ENCODE results near the gene SIGLEC1. TPM values are rescaled to one million over a fixed set of nuclear protein-coding genes. Genes with fewer than 3 reads are reported as not detected.

SIGLEC1 gene
- total RNA-seq, 1 donor from 2014 or later = 0.04 TPM

DNA sequence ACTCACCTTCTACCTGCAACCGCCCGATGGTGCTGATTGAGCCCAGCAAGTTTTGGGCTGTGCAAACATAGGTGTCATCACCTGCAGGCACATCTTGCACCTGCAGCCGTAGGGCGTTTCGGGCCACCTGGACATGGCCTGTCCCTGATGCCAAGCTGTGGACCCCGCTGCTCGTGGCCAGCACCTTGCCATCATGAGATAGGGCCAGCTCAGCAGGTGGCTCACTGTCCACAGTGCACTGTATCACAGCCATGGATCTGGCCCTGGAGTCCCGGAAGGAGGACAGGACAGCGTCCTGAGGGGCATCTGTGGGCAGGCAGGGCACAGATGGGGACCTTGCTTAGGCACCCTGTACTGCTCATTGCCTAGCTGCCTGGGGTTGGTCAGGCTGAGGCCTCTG, 20.5 kb downstream of the SIGLEC1 start:
- no peak for DNase-seq (ENCODE audit: low spot score in 2 of 2, unreplicated experiment in 2 of 2)

DNA sequence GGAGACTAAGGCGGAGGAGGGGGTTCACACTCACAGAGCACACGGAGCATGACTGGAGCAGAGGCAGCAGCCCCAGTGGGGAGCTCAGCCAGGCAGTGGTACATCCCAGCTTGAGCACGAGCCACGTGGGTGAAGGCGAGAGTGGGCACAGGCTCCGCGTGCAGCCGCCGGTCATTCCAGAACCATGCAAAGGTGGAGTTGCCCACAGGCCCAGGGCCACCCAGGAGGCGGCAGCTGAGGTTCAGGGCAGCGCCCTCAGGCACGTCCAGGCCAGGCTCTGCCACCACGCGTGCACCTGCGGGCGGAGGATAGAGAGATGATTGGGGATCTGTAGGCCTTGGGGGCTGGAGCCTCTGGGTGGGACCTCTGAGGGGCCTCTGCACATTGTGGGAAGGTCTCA, 21.1 kb downstream of the SIGLEC1 start:
- Mint-ChIP-seq H3K36me3 (no peaks in the 10 kb centered on the region), H3K9me3 (no peaks in the 10 kb centered on the region), H3K27ac (no peak overlapping the region), H3K4me3 (no peak overlapping the region), H3K27me3 (ENCODE audit: low read depth) (peaks cover 8% of the 10 kb centered on the region), H3K4me1 (peaks cover 13% of the 10 kb centered on the region)
- TF ChIP-seq, protein P1, sequence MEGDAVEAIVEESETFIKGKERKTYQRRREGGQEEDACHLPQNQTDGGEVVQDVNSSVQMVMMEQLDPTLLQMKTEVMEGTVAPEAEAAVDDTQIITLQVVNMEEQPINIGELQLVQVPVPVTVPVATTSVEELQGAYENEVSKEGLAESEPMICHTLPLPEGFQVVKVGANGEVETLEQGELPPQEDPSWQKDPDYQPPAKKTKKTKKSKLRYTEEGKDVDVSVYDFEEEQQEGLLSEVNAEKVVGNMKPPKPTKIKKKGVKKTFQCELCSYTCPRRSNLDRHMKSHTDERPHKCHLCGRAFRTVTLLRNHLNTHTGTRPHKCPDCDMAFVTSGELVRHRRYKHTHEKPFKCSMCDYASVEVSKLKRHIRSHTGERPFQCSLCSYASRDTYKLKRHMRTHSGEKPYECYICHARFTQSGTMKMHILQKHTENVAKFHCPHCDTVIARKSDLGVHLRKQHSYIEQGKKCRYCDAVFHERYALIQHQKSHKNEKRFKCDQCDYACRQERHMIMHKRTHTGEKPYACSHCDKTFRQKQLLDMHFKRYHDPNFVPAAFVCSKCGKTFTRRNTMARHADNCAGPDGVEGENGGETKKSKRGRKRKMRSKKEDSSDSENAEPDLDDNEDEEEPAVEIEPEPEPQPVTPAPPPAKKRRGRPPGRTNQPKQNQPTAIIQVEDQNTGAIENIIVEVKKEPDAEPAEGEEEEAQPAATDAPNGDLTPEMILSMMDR (IDR thresholded peaks at IDR 0.05; ENCODE audit: unreplicated experiment) = no peak
- no peak for DNase-seq (ENCODE audit: low spot score in 2 of 2, unreplicated experiment in 2 of 2)

More for the DNA sequence above, 20.5 kb downstream of the SIGLEC1 start:
- no peak overlapping the region for H3K4me3 Mint-ChIP-seq
- H3K27ac Mint-ChIP-seq = no peak overlapping the region
- no peaks in the 10 kb centered on the region for H3K36me3 Mint-ChIP-seq
- no peaks in the 10 kb centered on the region for H3K9me3 Mint-ChIP-seq
- TF ChIP-seq, protein P1 (IDR thresholded peaks at IDR 0.05; ENCODE audit: unreplicated experiment) = no peak
- H3K4me1 Mint-ChIP-seq = peaks cover 8% of the 10 kb centered on the region
- H3K27me3 Mint-ChIP-seq (ENCODE audit: low read depth) = peaks cover 4% of the 10 kb centered on the region

DNA sequence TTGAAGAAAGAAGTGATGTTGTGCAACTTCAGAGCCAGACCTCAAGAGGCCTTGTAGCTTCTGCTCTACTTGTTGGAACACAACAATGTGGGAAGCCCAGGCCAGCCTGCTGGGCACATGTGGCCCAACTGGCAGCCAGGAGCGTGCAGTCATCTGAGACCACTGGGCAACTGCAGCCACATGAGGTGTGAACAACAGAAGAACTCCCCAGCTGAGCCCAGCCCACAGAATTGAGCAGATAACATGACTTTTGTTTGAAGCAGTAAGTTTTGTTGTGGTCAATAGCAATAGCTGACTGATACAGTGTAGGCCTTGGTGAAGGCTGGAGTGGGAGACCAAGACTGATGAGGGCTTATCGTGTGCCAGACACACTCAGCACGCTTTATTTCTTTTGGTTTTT, 22.0 kb downstream of the SIGLEC1 start:
- Mint-ChIP-seq H3K36me3 (no peaks in the 10 kb centered on the region), H3K4me1 (peaks cover 13% of the 10 kb centered on the region), H3K27me3 (ENCODE audit: low read depth) (peaks cover 12% of the 10 kb centered on the region), H3K27ac (no peak overlapping the region), H3K4me3 (no peak overlapping the region), H3K9me3 (no peaks in the 10 kb centered on the region)
- no peak for DNase-seq (ENCODE audit: low spot score in 2 of 2, unreplicated experiment in 2 of 2)
- TF ChIP-seq, protein P1 (IDR thresholded peaks at IDR 0.05; ENCODE audit: unreplicated experiment) = no peak

DNA sequence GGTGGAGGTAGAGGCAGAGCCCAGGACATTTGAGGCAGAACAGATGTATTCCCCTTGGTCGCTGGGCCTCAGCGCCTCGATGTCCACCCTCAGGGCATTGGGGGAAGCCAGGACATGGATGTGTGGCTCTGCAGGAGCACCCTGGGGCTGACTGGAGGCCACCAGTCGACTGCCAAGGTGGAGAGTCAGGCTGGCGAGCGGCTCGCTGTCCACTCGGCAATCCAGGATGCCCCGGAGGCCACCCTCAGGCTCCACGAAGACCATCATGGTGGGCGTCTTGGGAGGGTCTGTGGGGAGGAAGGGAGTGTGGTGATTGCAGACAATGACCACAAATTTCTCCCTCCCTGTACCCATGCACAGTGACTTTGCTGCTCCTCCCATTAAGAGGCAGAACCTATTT, 22.4 kb downstream of the SIGLEC1 start:
- Mint-ChIP-seq H3K9me3 (no peaks in the 10 kb centered on the region), H3K27me3 (ENCODE audit: low read depth) (peaks cover 14% of the 10 kb centered on the region), H3K4me3 (no peak overlapping the region), H3K36me3 (no peaks in the 10 kb centered on the region), H3K4me1 (peaks cover 13% of the 10 kb centered on the region), H3K27ac (no peak overlapping the region)
- TF ChIP-seq, protein P1 (IDR thresholded peaks at IDR 0.05; ENCODE audit: unreplicated experiment) = no peak
- DNase-seq (ENCODE audit: low spot score in 2 of 2, unreplicated experiment in 2 of 2) = no peak

DNA sequence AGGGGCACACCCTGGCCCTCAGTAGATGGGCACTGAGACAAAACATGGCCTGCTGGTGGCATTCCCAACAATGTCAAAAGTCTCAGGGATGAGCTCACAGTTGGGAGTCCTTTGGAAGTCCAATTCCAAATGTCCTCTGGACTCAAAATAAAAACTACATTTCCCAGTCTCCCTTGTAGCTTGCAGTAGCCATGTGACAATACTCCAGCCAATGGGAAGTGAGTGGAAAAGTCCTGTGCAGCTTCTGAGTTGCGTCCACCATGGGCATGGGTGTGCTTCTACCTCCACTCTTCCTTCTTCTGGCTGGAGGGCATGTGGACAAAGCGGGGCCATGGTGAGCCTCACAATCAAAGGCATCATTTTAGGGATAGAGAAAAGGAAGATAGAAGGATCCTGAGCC, 24.7 kb downstream of the SIGLEC1 start:
- Mint-ChIP-seq H3K9me3 (no peaks in the 10 kb centered on the region), H3K27ac (no peak overlapping the region), H3K4me3 (no peak overlapping the region), H3K36me3 (no peaks in the 10 kb centered on the region), H3K27me3 (ENCODE audit: low read depth) (peaks cover 30% of the 10 kb centered on the region), H3K4me1 (peaks cover 18% of the 10 kb centered on the region)
- TF ChIP-seq, protein P1 (IDR thresholded peaks at IDR 0.05; ENCODE audit: unreplicated experiment) = no peak
- no peak for DNase-seq (ENCODE audit: low spot score in 2 of 2, unreplicated experiment in 2 of 2)

DNA sequence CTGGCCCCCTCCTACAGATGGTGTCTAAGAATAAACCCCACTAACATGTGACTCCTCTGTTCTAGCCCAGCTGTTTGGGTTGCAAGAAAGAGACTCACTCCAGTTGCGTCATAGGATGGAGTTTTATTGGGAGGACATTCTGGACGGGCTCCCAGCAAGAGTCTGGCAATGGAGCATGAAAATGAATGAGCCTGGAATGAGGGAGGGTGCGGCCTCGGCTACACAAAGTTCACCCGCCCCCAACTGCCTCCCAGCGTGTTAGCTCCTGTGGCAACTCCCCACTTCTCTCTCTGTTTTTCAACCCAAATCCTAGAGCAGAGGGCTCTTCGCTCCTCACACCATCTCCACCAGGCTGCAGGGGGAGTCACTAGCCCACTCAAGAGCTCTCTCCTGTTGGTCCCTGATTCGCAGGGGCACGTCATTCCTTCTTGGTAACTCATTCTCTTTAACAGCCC, 25.5 kb downstream of the SIGLEC1 start:
- H3K9me3 Mint-ChIP-seq = no peaks in the 10 kb centered on the region
- no peaks in the 10 kb centered on the region for H3K36me3 Mint-ChIP-seq
- H3K27me3 Mint-ChIP-seq (ENCODE audit: low read depth) = peaks cover 35% of the 10 kb centered on the region
- peak overlapping the region; percentile 86 for H3K27ac Mint-ChIP-seq
- H3K4me1 Mint-ChIP-seq = peaks cover 21% of the 10 kb centered on the region
- H3K4me3 Mint-ChIP-seq = no peak overlapping the region
- TF ChIP-seq, protein P1 (IDR thresholded peaks at IDR 0.05; ENCODE audit: unreplicated experiment) = no peak
- DNase-seq (ENCODE audit: low spot score in 2 of 2, unreplicated experiment in 2 of 2) = no peak

Data from mesothelial cell of epicardium (in vitro differentiated cells).